Stimulated activated effector memory CD8-positive, alpha-beta T cell treated with anti-CD3 and anti-CD28 coated beads, Interleukin-12 subunit alpha, Interleukin-12 subunit beta, amount 100 ng/mL, for 72 hours (primary cell): ENCODE measurements around the gene DDRGK1.

Experiments used
- ATAC-seq: fragments of 150-1000 bp; cut with Tn5 transposase; 2 replicates; pipeline ENCODE4 v1.10.0; 2021
- DNase-seq, 2 donors: peaks; one replicate each; pipeline ENCODE4 v3.0.0; 2021 to 2022; ENCODE audit warnings: low spot score in 2 of 2
- H3K27ac Mint-ChIP-seq: one replicate; pipeline ENCODE4 v1.8.0; 2022; ENCODE audit warnings: mild to moderate bottlenecking, mixed read lengths
- H3K36me3 Mint-ChIP-seq: one replicate; pipeline ENCODE4 v1.8.0; 2022; ENCODE audit warnings: mild to moderate bottlenecking, mixed read lengths
- H3K4me1 Mint-ChIP-seq: one replicate; pipeline ENCODE4 v1.8.0; 2022; ENCODE audit warnings: mixed read lengths
- H3K4me3 Mint-ChIP-seq: one replicate; pipeline ENCODE4 v1.8.0; 2022; ENCODE audit warnings: mild to moderate bottlenecking, mixed read lengths
- H3K9me3 Mint-ChIP-seq: one replicate; pipeline ENCODE4 v1.8.0; 2022; ENCODE audit warnings: mixed read lengths

DDRGK1 gene

GRCh38 chr20:3168079-3168828 lies 36.2 kb downstream of the DDRGK1 start:
- Mint-ChIP-seq H3K9me3 (no peaks in the 10 kb centered on the region), H3K4me3 (no peak overlapping the region), H3K27ac (no peak overlapping the region), H3K36me3 (no peaks in the 10 kb centered on the region), H3K4me1 (peaks cover 14% of the 10 kb centered on the region)
- ATAC-seq: no peak
- no peak for DNase-seq

GRCh38 chr20:3167738-3168078 lies 36.8 kb downstream of the DDRGK1 start:
- Mint-ChIP-seq H3K27ac (no peak overlapping the region), H3K36me3 (no peaks in the 10 kb centered on the region), H3K4me1 (peaks cover 12% of the 10 kb centered on the region), H3K4me3 (no peak overlapping the region), H3K9me3 (no peaks in the 10 kb centered on the region)
- no peak for ATAC-seq
- no peak for DNase-seq

GRCh38 chr20:3166913-3167342 lies 37.6 kb downstream of the DDRGK1 start:
- Mint-ChIP-seq H3K27ac (no peak overlapping the region), H3K4me1 (peaks cover 5% of the 10 kb centered on the region), H3K9me3 (no peaks in the 10 kb centered on the region), H3K36me3 (no peaks in the 10 kb centered on the region), H3K4me3 (no peak overlapping the region)
- no peak for ATAC-seq
- DNase-seq: no peak

GRCh38 chr20:3166338-3166912 lies 38.1 kb downstream of the DDRGK1 start:
- no peak for ATAC-seq
- Mint-ChIP-seq H3K36me3 (no peaks in the 10 kb centered on the region), H3K27ac (no peak overlapping the region), H3K4me3 (no peak overlapping the region), H3K4me1 (peaks cover 5% of the 10 kb centered on the region), H3K9me3 (no peaks in the 10 kb centered on the region)
- DNase-seq: no peak

GRCh38 chr20:3165473-3166337 lies 38.8 kb downstream of the DDRGK1 start:
- Mint-ChIP-seq H3K27ac (no peak overlapping the region), H3K36me3 (no peaks in the 10 kb centered on the region), H3K4me3 (no peak overlapping the region), H3K4me1 (peaks cover 5% of the 10 kb centered on the region), H3K9me3 (no peaks in the 10 kb centered on the region)
- ATAC-seq (no peak), DNase-seq (no peak)

- DNase-seq (no peak), ATAC-seq (no peak)
- Mint-ChIP-seq H3K4me3 (no peak overlapping the region), H3K27ac (no peak overlapping the region), H3K36me3 (peaks cover 2% of the 10 kb centered on the region), H3K9me3 (no peaks in the 10 kb centered on the region), H3K4me1 (peaks cover 5% of the 10 kb centered on the region)
Measured at GRCh38 chr20:3164763-3165410, 39.6 kb downstream of the DDRGK1 start.

- Mint-ChIP-seq H3K9me3 (no peaks in the 10 kb centered on the region), H3K4me1 (peaks cover 5% of the 10 kb centered on the region), H3K36me3 (peaks cover 8% of the 10 kb centered on the region), H3K27ac (no peak overlapping the region), H3K4me3 (no peak overlapping the region)
- ATAC-seq (no peak), DNase-seq (no peak)
Measured at GRCh38 chr20:3164043-3164762, 40.3 kb downstream of the DDRGK1 start.

GRCh38 chr20:3163099-3164042 lies 41.1 kb downstream of the DDRGK1 start:
- no peak for DNase-seq
- Mint-ChIP-seq H3K4me1 (peaks cover 7% of the 10 kb centered on the region), H3K4me3 (no peak overlapping the region), H3K9me3 (no peaks in the 10 kb centered on the region), H3K27ac (peak overlapping the region; percentile 42), H3K36me3 (peaks cover 15% of the 10 kb centered on the region)
- no peak for ATAC-seq

GRCh38 chr20:3162080-3162611 lies 42.3 kb downstream of the DDRGK1 start:
- Mint-ChIP-seq H3K9me3 (no peaks in the 10 kb centered on the region), H3K4me3 (no peak overlapping the region), H3K36me3 (peaks cover 25% of the 10 kb centered on the region), H3K4me1 (peaks cover 19% of the 10 kb centered on the region), H3K27ac (no peak overlapping the region)
- DNase-seq (no peak), ATAC-seq (no peak)

GRCh38 chr20:3161316-3162079 lies 43.0 kb downstream of the DDRGK1 start:
- DNase-seq (no peak), ATAC-seq (no peak)
- Mint-ChIP-seq H3K4me3 (no peak overlapping the region), H3K27ac (no peak overlapping the region), H3K4me1 (peaks cover 25% of the 10 kb centered on the region), H3K36me3 (peaks cover 27% of the 10 kb centered on the region), H3K9me3 (no peaks in the 10 kb centered on the region)

- Mint-ChIP-seq H3K9me3 (no peaks in the 10 kb centered on the region), H3K4me3 (peak overlapping the region; percentile 89), H3K4me1 (peaks cover 35% of the 10 kb centered on the region), H3K27ac (peak overlapping the region; percentile 96), H3K36me3 (peaks cover 38% of the 10 kb centered on the region)
- ATAC-seq (no peak), DNase-seq (no peak)
Measured at GRCh38 chr20:3160418-3160817, 44.1 kb downstream of the DDRGK1 start.

GRCh38 chr20:3158968-3159431 lies 45.5 kb downstream of the DDRGK1 start:
- no peak for DNase-seq
- no peaks in the 10 kb centered on the region for H3K9me3 Mint-ChIP-seq
- peak; percentile 50 for ATAC-seq

GRCh38 chr20:3157817-3158216 lies 46.7 kb downstream of the DDRGK1 start:
- H3K4me3 Mint-ChIP-seq: peak overlapping the region; percentile 89
- DNase-seq: no peak
- H3K27ac Mint-ChIP-seq: peak overlapping the region; percentile 96
- peaks cover 52% of the 10 kb centered on the region for H3K4me1 Mint-ChIP-seq
- no peaks in the 10 kb centered on the region for H3K9me3 Mint-ChIP-seq
- H3K36me3 Mint-ChIP-seq: peaks cover 64% of the 10 kb centered on the region
- ATAC-seq: peak; percentile 2

More at GRCh38 chr20:3158968-3159431, 45.5 kb downstream of the DDRGK1 start:
- peaks cover 52% of the 10 kb centered on the region for H3K36me3 Mint-ChIP-seq
- peak overlapping the region; percentile 96 for H3K27ac Mint-ChIP-seq
- peaks cover 42% of the 10 kb centered on the region for H3K4me1 Mint-ChIP-seq
- H3K4me3 Mint-ChIP-seq: peak overlapping the region; percentile 89
